Neural progenitor cell (in vitro differentiated cells): ENCODE measurements around the gene VOPP1. TPM values are rescaled to one million over a fixed set of nuclear protein-coding genes. Genes with fewer than 3 reads are reported as not detected.
A peak's percentile ranks its signal among the peaks of the same experiment; 100 is the strongest.

Experiments used
- DNase-seq: peaks from one replicate; pipeline ENCODE4 v3.0.0-alpha.2; 2016; ENCODE audit warnings: low spot score
- H2AFZ ChIP-seq: fragments of 200-600 bp; sonication (generic); replicated peaks from 2 replicates; pipeline ENCODE4 v1.6.1; 2016; ENCODE audit warnings: antibody characterized with exemption
- H3F3A ChIP-seq: fragments of 200-600 bp; sonication (generic); 2 replicates; pipeline ENCODE4 v1.6.1; 2016; ENCODE audit warnings: antibody characterized with exemption, low read depth
- H3K27ac ChIP-seq: fragments of 200-600 bp; sonication (generic); 2 replicates; pipeline ENCODE4 v1.5.1; 2016; ENCODE audit warnings: mild to moderate bottlenecking
- H3K27me3 ChIP-seq: fragments of 200-600 bp; sonication (generic); 2 replicates; pipeline ENCODE4 v1.6.1; 2016; ENCODE audit warnings: mild to moderate bottlenecking, moderate library complexity
- H3K36me3 ChIP-seq: fragments of 200-600 bp; sonication (generic); 2 replicates; pipeline ENCODE4 v1.5.1; 2016
- H3K4me1 ChIP-seq: fragments of 200-600 bp; sonication (generic); 2 replicates; pipeline ENCODE4 v1.6.1; 2016; ENCODE audit warnings: mixed run types
- H3K4me2 ChIP-seq: fragments of 200-600 bp; sonication (generic); 2 replicates; pipeline ENCODE4 v1.6.1; 2016
- H3K4me3 ChIP-seq: fragments of 200-600 bp; sonication (generic); 2 replicates; pipeline ENCODE4 v1.5.1; 2016
- H3K79me2 ChIP-seq: fragments of 200-600 bp; sonication (generic); 2 replicates; pipeline ENCODE4 v1.6.1; 2016; ENCODE audit warnings: low read depth
- H3K9ac ChIP-seq: fragments of 200-600 bp; sonication (generic); 2 replicates; pipeline ENCODE4 v1.6.1; 2016
- H3K9me3 ChIP-seq: fragments of 200-600 bp; sonication (generic); 2 replicates; pipeline ENCODE4 v1.5.1; 2016; ENCODE audit warnings: low read depth
- H4K20me1 ChIP-seq: fragments of 200-600 bp; sonication (generic); 2 replicates; pipeline ENCODE4 v1.6.1; 2016; ENCODE audit warnings: low read depth
- H3K27ac Mint-ChIP-seq: 3 replicates; pipeline ENCODE4 v1.8.0; 2021; ENCODE audit warnings: mixed read lengths
- H3K27me3 Mint-ChIP-seq: 2 replicates; pipeline ENCODE4 v1.8.0; 2022; ENCODE audit warnings: low read depth, mild to moderate bottlenecking, inconsistent platforms, moderate library complexity, mixed read lengths; ENCODE audit not compliant: insufficient read depth
- H3K36me3 Mint-ChIP-seq: 3 replicates; pipeline ENCODE4 v1.8.0; 2021; ENCODE audit warnings: mixed read lengths
- H3K4me1 Mint-ChIP-seq: 3 replicates; pipeline ENCODE4 v1.8.0; 2021; ENCODE audit warnings: mixed read lengths
- H3K4me3 Mint-ChIP-seq: 3 replicates; pipeline ENCODE4 v1.8.0; 2021; ENCODE audit warnings: mild to moderate bottlenecking, moderate library complexity, mixed read lengths
- H3K9me3 Mint-ChIP-seq: 3 replicates; pipeline ENCODE4 v1.8.0; 2020; ENCODE audit warnings: mixed read lengths
- CTCF ChIP-seq: fragments of 200-600 bp; sonication (generic); IDR thresholded peaks from 2 replicates; pipeline ENCODE4 v1.5.1; 2017; ENCODE audit warnings: antibody characterized with exemption, mild to moderate bottlenecking
- EZH2 ChIP-seq: fragments of 200-600 bp; sonication (generic); IDR thresholded peaks from 2 replicates; pipeline ENCODE4 v1.6.1; 2017; ENCODE audit warnings: antibody characterized with exemption, mild to moderate bottlenecking, moderate library complexity
- EZH2phosphoT487 ChIP-seq: fragments of 200-600 bp; sonication (generic); IDR thresholded peaks from 2 replicates; pipeline ENCODE4 v1.6.1; 2017; ENCODE audit warnings: antibody characterized with exemption
- total RNA-seq: library from RNA; depleted of rRNA; stranded (reverse); fragments of >200 nt; gene quantifications from 2 replicates; pipeline ENCODE4 v1.2.3, GENCODE V29; 2015; ENCODE audit warnings: low replicate concordance

Gene VOPP1
- total RNA-seq, 1 donor from 2014 or later: 46.6 TPM

GRCh38 chr7:55540226-55540858, 32.0 kb downstream of the VOPP1 start:
- no peak for DNase-seq
- no peak overlapping the region for H3K27ac ChIP-seq
- H3K27me3 ChIP-seq: no peaks in the 10 kb centered on the region
- H3K9me3 Mint-ChIP-seq: peaks cover 5% of the 10 kb centered on the region
- H3K4me3 ChIP-seq: no peak overlapping the region
- H3F3A ChIP-seq: no peaks in the 10 kb centered on the region
- no peak overlapping the region for H3K4me3 Mint-ChIP-seq
- H3K36me3 ChIP-seq: no peaks in the 10 kb centered on the region
- H4K20me1 ChIP-seq: peaks cover 47% of the 10 kb centered on the region
- peaks cover 7% of the 10 kb centered on the region for H3K36me3 Mint-ChIP-seq
- H3K27me3 Mint-ChIP-seq: no peaks in the 10 kb centered on the region
- H3K4me2 ChIP-seq: no peak overlapping the region
- TF ChIP-seq EZH2phosphoT487: no peak
- no peak for TF ChIP-seq EZH2
- TF ChIP-seq CTCF: no peak
- H3K4me1 ChIP-seq: peaks cover 29% of the 10 kb centered on the region
- no peak overlapping the region for H3K9ac ChIP-seq
- peaks cover 68% of the 10 kb centered on the region for H3K79me2 ChIP-seq
- H3K27ac Mint-ChIP-seq: no peak overlapping the region
- no peak overlapping the region for H2AFZ ChIP-seq
- peaks cover 36% of the 10 kb centered on the region for H3K4me1 Mint-ChIP-seq
- no peaks in the 10 kb centered on the region for H3K9me3 ChIP-seq

GRCh38 chr7:55539380-55539779, 32.9 kb downstream of the VOPP1 start:
- no peak overlapping the region for H3K27ac Mint-ChIP-seq
- peaks cover 56% of the 10 kb centered on the region for H4K20me1 ChIP-seq

GRCh38 chr7:55538538-55538937, 33.8 kb downstream of the VOPP1 start:
- H3K4me3 ChIP-seq: no peak overlapping the region
- no peak for DNase-seq
- H3F3A ChIP-seq: no peaks in the 10 kb centered on the region
- no peak overlapping the region for H3K4me2 ChIP-seq
- H3K27ac ChIP-seq: no peak overlapping the region
- Mint-ChIP-seq H3K9me3 (peaks cover 5% of the 10 kb centered on the region), H3K4me1 (peaks cover 36% of the 10 kb centered on the region), H3K27ac (no peak overlapping the region), H3K36me3 (peaks cover 8% of the 10 kb centered on the region), H3K4me3 (no peak overlapping the region), H3K27me3 (no peaks in the 10 kb centered on the region)
- peaks cover 53% of the 10 kb centered on the region for H3K79me2 ChIP-seq
- no peaks in the 10 kb centered on the region for H3K36me3 ChIP-seq
- H4K20me1 ChIP-seq: peaks cover 62% of the 10 kb centered on the region
- H3K4me1 ChIP-seq: peaks cover 29% of the 10 kb centered on the region
- H3K27me3 ChIP-seq: no peaks in the 10 kb centered on the region
- no peak for TF ChIP-seq EZH2
- no peak overlapping the region for H2AFZ ChIP-seq
- no peak overlapping the region for H3K9ac ChIP-seq
- H3K9me3 ChIP-seq: no peaks in the 10 kb centered on the region

More at GRCh38 chr7:55539380-55539779, 32.9 kb downstream of the VOPP1 start:
- Mint-ChIP-seq H3K27me3 (no peaks in the 10 kb centered on the region), H3K4me3 (no peak overlapping the region), H3K4me1 (peaks cover 36% of the 10 kb centered on the region), H3K36me3 (peaks cover 7% of the 10 kb centered on the region), H3K9me3 (peaks cover 5% of the 10 kb centered on the region)
- Histone ChIP-seq H3K27ac (no peak overlapping the region), H3K36me3 (no peaks in the 10 kb centered on the region), H3K9me3 (no peaks in the 10 kb centered on the region), H3K4me2 (peak overlapping the region; percentile 12), H3F3A (no peaks in the 10 kb centered on the region), H2AFZ (no peak overlapping the region), H3K9ac (no peak overlapping the region), H3K79me2 (peaks cover 60% of the 10 kb centered on the region), H3K27me3 (no peaks in the 10 kb centered on the region), H3K4me1 (peaks cover 29% of the 10 kb centered on the region), H3K4me3 (no peak overlapping the region)
- TF ChIP-seq EZH2phosphoT487 (no peak), EZH2 (no peak), CTCF (no peak)
- DNase-seq: peak; percentile 29

- Histone ChIP-seq H3F3A (no peaks in the 10 kb centered on the region), H3K27ac (no peak overlapping the region), H3K9ac (no peak overlapping the region), H4K20me1 (peaks cover 72% of the 10 kb centered on the region), H3K4me1 (peaks cover 29% of the 10 kb centered on the region), H3K27me3 (no peaks in the 10 kb centered on the region), H3K36me3 (no peaks in the 10 kb centered on the region), H3K9me3 (no peaks in the 10 kb centered on the region), H2AFZ (no peak overlapping the region), H3K4me3 (no peak overlapping the region), H3K79me2 (peaks cover 52% of the 10 kb centered on the region), H3K4me2 (no peak overlapping the region)
- Mint-ChIP-seq H3K36me3 (peaks cover 8% of the 10 kb centered on the region), H3K4me1 (peaks cover 36% of the 10 kb centered on the region), H3K27me3 (no peaks in the 10 kb centered on the region), H3K4me3 (no peak overlapping the region), H3K9me3 (peaks cover 5% of the 10 kb centered on the region), H3K27ac (peak overlapping the region; percentile 14)
- no peak for DNase-seq
- no peak for TF ChIP-seq EZH2phosphoT487
- TF ChIP-seq EZH2: no peak
- TF ChIP-seq CTCF: no peak
Observed at GRCh38 chr7:55537458-55537990, 34.8 kb downstream of the VOPP1 start.
